Glutamatergic neuron (in vitro differentiated cells): ENCODE data around the gene HARS2. TPM values are rescaled to one million over a fixed set of nuclear protein-coding genes. Genes with fewer than 3 reads are reported as not detected.

ENCODE experiments used
- DNase-seq: peaks from one replicate; pipeline ENCODE4 v3.0.0; 2022
- H3K27ac Mint-ChIP-seq: one replicate; pipeline ENCODE4 v1.8.0; 2020; ENCODE audit warnings: mild to moderate bottlenecking, mixed read lengths, inconsistent platforms; ENCODE audit not compliant: unreplicated experiment
- H3K27me3 Mint-ChIP-seq: one replicate; pipeline ENCODE4 v1.8.0; 2020; ENCODE audit warnings: mild to moderate bottlenecking, moderate library complexity, mixed read lengths, inconsistent platforms; ENCODE audit not compliant: unreplicated experiment
- H3K36me3 Mint-ChIP-seq: one replicate; pipeline ENCODE4 v1.8.0; 2020; ENCODE audit warnings: mild to moderate bottlenecking, mixed read lengths, inconsistent platforms; ENCODE audit not compliant: unreplicated experiment
- H3K4me1 Mint-ChIP-seq: one replicate; pipeline ENCODE4 v1.8.0; 2020; ENCODE audit warnings: mild to moderate bottlenecking, low read depth, mixed read lengths, inconsistent platforms; ENCODE audit not compliant: unreplicated experiment
- H3K4me3 Mint-ChIP-seq: one replicate; pipeline ENCODE4 v1.8.0; 2020; ENCODE audit warnings: mild to moderate bottlenecking, mixed read lengths, inconsistent platforms; ENCODE audit not compliant: unreplicated experiment
- H3K9me3 Mint-ChIP-seq: one replicate; pipeline ENCODE4 v1.8.0; 2020; ENCODE audit warnings: mild to moderate bottlenecking, moderate library complexity, mixed read lengths, inconsistent platforms; ENCODE audit not compliant: unreplicated experiment
- total RNA-seq: library from RNA; stranded (reverse); fragmentation: NEBNext Ultra II Directional; extraction: Animal tissue kit (Norgen Biotek cat#: 25700); gene quantifications from one replicate; pipeline ENCODE4 v1.2.1, GENCODE V29; 2021; ENCODE audit not compliant: unreplicated experiment
- TF ChIP-seq, protein P1 (sequence below): fragments of 200-600 bp; sonication (generic); IDR thresholded peaks from one replicate; pipeline ENCODE4 v1.5.0; 2021; ENCODE audit not compliant: partially characterized antibody, unreplicated experiment

Gene HARS2
- total RNA-seq, 1 donor from 2014 or later, result 56.7 TPM

DNA sequence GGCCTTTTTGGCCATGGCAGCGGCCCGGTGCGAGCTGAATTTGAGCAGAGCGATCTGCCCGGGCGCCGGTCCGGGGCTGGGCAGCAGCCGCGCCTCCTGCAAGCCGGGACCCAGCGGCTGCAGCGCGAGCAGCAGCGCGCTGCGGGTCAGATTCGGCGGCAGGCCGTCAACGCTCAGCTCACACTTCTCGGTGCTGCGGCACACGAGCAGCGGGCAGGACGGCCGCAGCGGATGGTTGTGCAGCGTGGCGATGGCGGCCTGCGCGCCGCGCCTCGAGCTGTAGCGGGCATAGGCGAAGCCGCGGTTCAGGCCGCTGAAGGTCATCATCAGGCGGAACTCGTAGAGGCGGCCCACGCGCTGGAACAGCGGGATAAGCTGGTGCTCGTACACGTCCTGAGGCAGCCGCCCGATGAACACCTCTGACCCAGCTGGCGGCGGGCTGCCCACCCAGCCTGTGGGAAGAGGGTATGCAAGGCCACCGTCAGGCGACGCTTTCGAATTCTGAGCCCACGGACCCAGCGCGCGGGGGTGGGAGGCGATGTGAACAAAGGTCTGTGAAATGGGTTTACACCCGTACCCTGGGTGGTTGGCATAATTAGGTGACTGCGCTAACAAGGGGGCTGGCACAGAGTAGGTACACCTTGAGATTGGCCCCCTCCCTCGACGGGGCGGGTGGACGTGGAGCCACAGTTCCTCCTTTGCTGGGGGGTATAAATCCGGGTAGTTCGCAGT lies 18.6 kb upstream of the HARS2 start:
- peaks cover 4% of the 10 kb centered on the region for H3K36me3 Mint-ChIP-seq
- DNase-seq, result peak; percentile 67
- TF ChIP-seq, protein P1, sequence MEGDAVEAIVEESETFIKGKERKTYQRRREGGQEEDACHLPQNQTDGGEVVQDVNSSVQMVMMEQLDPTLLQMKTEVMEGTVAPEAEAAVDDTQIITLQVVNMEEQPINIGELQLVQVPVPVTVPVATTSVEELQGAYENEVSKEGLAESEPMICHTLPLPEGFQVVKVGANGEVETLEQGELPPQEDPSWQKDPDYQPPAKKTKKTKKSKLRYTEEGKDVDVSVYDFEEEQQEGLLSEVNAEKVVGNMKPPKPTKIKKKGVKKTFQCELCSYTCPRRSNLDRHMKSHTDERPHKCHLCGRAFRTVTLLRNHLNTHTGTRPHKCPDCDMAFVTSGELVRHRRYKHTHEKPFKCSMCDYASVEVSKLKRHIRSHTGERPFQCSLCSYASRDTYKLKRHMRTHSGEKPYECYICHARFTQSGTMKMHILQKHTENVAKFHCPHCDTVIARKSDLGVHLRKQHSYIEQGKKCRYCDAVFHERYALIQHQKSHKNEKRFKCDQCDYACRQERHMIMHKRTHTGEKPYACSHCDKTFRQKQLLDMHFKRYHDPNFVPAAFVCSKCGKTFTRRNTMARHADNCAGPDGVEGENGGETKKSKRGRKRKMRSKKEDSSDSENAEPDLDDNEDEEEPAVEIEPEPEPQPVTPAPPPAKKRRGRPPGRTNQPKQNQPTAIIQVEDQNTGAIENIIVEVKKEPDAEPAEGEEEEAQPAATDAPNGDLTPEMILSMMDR, result no peak
- no peak overlapping the region for H3K27ac Mint-ChIP-seq
- H3K9me3 Mint-ChIP-seq, result peaks cover 1% of the 10 kb centered on the region
- H3K27me3 Mint-ChIP-seq, result peaks cover 2% of the 10 kb centered on the region
- H3K4me3 Mint-ChIP-seq, result no peak overlapping the region
- no peaks in the 10 kb centered on the region for H3K4me1 Mint-ChIP-seq

DNA sequence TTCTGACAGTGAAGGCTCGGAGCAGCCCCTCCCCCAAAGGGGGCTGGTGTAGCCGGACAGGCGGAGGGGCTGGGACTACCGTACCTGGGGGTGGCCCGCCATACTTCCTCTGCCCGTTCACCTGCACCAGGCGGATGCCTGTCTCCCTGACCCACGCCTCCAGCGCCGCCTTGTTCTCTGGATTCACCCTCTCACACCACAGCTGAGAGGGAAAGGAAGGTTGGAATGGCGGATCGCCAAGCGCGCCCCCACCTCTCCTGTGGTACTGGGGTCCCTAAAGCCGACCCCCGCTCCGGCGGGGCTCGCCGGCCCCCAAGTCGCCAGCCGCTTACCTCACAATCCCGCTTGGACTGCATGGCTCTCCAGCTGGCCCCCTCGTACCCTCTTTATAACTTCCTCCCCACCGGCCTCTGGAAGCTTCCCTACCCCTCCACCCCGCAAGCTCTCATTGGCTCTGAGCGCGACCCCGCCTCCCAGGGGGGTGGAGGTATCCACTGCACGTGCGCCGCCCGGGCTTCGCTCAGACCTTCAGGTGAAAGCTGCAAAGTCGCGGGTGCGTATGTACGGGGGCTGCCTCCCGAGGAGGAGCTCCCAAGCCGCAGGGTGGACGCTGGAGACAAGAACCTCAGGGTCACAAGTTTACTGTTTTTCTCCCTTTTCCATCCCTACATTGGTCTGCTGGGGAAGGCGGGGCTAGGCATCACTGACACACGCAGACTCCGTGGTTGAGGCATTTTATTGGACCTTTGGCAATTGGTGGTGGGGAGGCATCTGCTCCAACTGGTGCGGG lies 17.9 kb upstream of the HARS2 start, which contains the start of gene DND1:
Gene DND1 (minus strand): TSS at position 390 of the 790 bp plus-strand sequence. CDS start 34 bp downstream, at position 356.
- TF ChIP-seq, protein P1, result no peak
- peak; percentile 14 for DNase-seq
- Mint-ChIP-seq H3K4me1 (no peaks in the 10 kb centered on the region), H3K27ac (peak within 1 kb of the TSS; percentile 17), H3K4me3 (no peak within 1 kb of the TSS), H3K27me3 (no peaks in the 10 kb centered on the region), H3K9me3 (peaks cover 1% of the 10 kb centered on the region), H3K36me3 (peaks cover 4% of the 10 kb centered on the region)

DNA sequence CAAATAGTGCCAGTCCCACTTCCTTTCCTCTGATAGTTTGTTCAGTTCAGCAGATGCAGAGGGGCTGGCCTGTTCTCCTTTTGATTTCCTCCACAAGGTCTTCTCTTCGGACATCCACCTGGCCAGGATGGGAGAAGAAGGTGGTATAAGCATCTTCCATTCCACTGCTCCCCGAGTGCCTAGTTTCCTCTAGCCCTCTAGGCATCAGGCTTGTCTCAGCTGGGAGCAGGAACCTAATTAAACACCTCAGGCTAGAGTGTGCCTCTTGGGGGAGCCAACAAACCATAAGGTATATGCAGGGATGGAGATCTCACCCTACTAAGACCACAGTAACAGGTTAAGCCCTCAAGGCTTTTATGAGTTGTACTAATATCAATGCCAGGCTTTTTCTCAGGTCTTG lies 17.0 kb upstream of the HARS2 start:
- peaks cover 1% of the 10 kb centered on the region for H3K9me3 Mint-ChIP-seq
- H3K27ac Mint-ChIP-seq, result peak overlapping the region; percentile 64
- peaks cover 4% of the 10 kb centered on the region for H3K36me3 Mint-ChIP-seq
- H3K4me3 Mint-ChIP-seq, result no peak overlapping the region
- no peaks in the 10 kb centered on the region for H3K4me1 Mint-ChIP-seq
- H3K27me3 Mint-ChIP-seq, result no peaks in the 10 kb centered on the region
- DNase-seq, result no peak
- TF ChIP-seq, protein P1, result no peak

DNA sequence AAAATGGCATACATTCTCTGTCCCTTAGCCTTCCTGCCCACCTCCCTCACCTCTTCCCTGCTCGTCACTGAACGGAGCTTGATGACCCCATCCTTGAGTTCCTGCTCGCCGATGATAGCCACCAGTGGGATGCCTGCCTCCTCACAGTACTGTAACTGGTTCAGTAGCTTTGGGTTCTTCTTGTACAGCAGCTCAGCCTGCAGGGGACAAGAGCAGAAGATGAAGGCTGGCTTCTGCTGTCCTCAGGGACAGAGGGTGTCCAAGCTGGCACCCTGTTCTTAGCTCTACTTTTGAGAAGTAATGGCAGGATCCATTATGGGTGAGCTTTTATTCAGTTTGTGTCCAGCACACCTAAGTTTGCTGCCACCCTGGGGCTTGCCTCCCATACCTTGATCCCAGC lies 16.6 kb upstream of the HARS2 start:
- Mint-ChIP-seq H3K27ac (peak overlapping the region; percentile 64), H3K36me3 (peaks cover 4% of the 10 kb centered on the region), H3K9me3 (peaks cover 1% of the 10 kb centered on the region), H3K27me3 (no peaks in the 10 kb centered on the region), H3K4me3 (no peak overlapping the region), H3K4me1 (no peaks in the 10 kb centered on the region)
- DNase-seq, result no peak
- TF ChIP-seq, protein P1, result no peak

DNA sequence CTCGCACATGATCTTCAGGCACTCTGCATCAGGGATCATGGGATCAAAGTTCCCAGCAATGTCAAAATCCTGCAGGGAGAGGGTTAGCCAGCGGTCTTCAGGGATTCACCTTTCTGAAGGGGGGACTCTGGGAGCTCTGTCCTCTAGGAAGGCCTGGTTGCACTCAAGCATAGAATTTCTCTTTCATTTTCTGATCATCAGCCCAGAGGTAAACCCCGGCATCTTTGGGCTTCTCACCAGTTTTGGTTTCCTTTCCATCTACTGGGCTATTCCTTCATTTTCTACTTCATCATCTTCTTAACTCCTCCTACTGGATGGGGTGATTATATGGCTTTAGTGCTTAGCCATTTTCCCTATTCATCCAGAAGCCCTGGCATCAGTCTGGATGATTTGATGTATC lies 13.3 kb upstream of the HARS2 start:
- TF ChIP-seq, protein P1, result no peak
- no peak overlapping the region for H3K4me3 Mint-ChIP-seq
- H3K4me1 Mint-ChIP-seq, result no peaks in the 10 kb centered on the region
- no peak for DNase-seq
- H3K36me3 Mint-ChIP-seq, result peaks cover 4% of the 10 kb centered on the region
- peaks cover 1% of the 10 kb centered on the region for H3K9me3 Mint-ChIP-seq
- no peak overlapping the region for H3K27ac Mint-ChIP-seq
- no peaks in the 10 kb centered on the region for H3K27me3 Mint-ChIP-seq
